Activated B cell treated with CpG ODN at 0.5 μM for 24 hours (primary cell): ENCODE results near the gene CACNG4. TPM values are rescaled to one million over a fixed set of nuclear protein-coding genes. Genes with fewer than 3 reads are reported as not detected.

Experiments used
- ATAC-seq: fragments of 200-7000 bp; cut with Tn5 transposase; one replicate; pipeline ENCODE4 v1.10.0; 2021; ENCODE audit warnings: low read depth, mild to moderate bottlenecking, moderate library complexity
- CTCF ChIA-PET: fragments of 350-600 bp; sonication (Branson Sonifier 250); formaldehyde crosslinking; loops from one replicate; lab custom pipeline; 2021; ENCODE audit warnings: antibody characterized with exemption; lab: Charles Lee
- POLR2A ChIA-PET: fragments of 350-600 bp; sonication (Branson Sonifier 250); formaldehyde crosslinking; loops from one replicate; lab custom pipeline; 2021; ENCODE audit warnings: antibody characterized with exemption; lab: Charles Lee
- DNase-seq: peaks from one replicate; pipeline ENCODE4 v3.0.0; 2022
- H3K27ac Mint-ChIP-seq: one replicate; pipeline ENCODE4 v1.8.0; 2020; ENCODE audit warnings: mixed read lengths
- H3K27me3 Mint-ChIP-seq: one replicate; pipeline ENCODE4 v1.8.0; 2021; ENCODE audit warnings: mixed read lengths
- H3K36me3 Mint-ChIP-seq: one replicate; pipeline ENCODE4 v1.8.0; 2021; ENCODE audit warnings: low read depth, mixed read lengths
- H3K4me1 Mint-ChIP-seq: one replicate; pipeline ENCODE4 v1.8.0; 2021; ENCODE audit warnings: mixed read lengths
- H3K4me3 Mint-ChIP-seq: one replicate; pipeline ENCODE4 v1.8.0; 2020; ENCODE audit warnings: mild to moderate bottlenecking, mixed read lengths
- H3K9me3 Mint-ChIP-seq: one replicate; pipeline ENCODE4 v1.8.0; 2020; ENCODE audit warnings: mixed read lengths
- CTCF ChIP-seq: fragments of 200-600 bp; IDR thresholded peaks from one replicate; pipeline ENCODE4 v1.8.0; 2022; ENCODE audit warnings: antibody characterized with exemption, mild to moderate bottlenecking
- intact Hi-C: fragments of 100-400 bp; cut with micrococcal nuclease; formaldehyde crosslinking; loops from one replicate; pipeline ENCODE4 v1.15.1; 2024
- total RNA-seq: library from RNA; stranded (reverse); gene quantifications from 2 replicates; pipeline ENCODE4 v1.2.3, GENCODE V29; 2022

CACNG4 gene
- total RNA-seq, 1 donor from 2014 or later, result not detected

- TF ChIP-seq CTCF, result no peak
- CTCF ChIA-PET, result no interaction called here
- POLR2A ChIA-PET, result no interaction called here
- Mint-ChIP-seq H3K4me1 (no peaks in the 10 kb centered on the region), H3K27me3 (peaks cover 11% of the 10 kb centered on the region), H3K9me3 (no peaks in the 10 kb centered on the region), H3K36me3 (no peaks in the 10 kb centered on the region), H3K27ac (no peak overlapping the region), H3K4me3 (no peak overlapping the region)
- ATAC-seq (no peak), DNase-seq (no peak)
- intact Hi-C loops, result no loop called here
These were observed 7.6 kb upstream of the CACNG4 start for GRCh38 chr17:66956941-66957340.

- H3K27ac Mint-ChIP-seq, result no peak overlapping the region
- DNase-seq (no peak), ATAC-seq (no peak)
- no peaks in the 10 kb centered on the region for H3K4me1 Mint-ChIP-seq
- ChIA-PET CTCF (no interaction called here), POLR2A (no interaction called here)
- intact Hi-C loops, result no loop called here
- H3K9me3 Mint-ChIP-seq, result no peaks in the 10 kb centered on the region
- H3K27me3 Mint-ChIP-seq, result peaks cover 15% of the 10 kb centered on the region
- no peaks in the 10 kb centered on the region for H3K36me3 Mint-ChIP-seq
- TF ChIP-seq CTCF, result no peak
- H3K4me3 Mint-ChIP-seq, result no peak overlapping the region
These were observed 7.2 kb upstream of the CACNG4 start for GRCh38 chr17:66957343-66957742.

- H3K36me3 Mint-ChIP-seq, result no peaks in the 10 kb centered on the region
- ChIA-PET CTCF (no interaction called here), POLR2A (no interaction called here)
- no peaks in the 10 kb centered on the region for H3K4me1 Mint-ChIP-seq
- ATAC-seq (no peak), DNase-seq (no peak)
- H3K4me3 Mint-ChIP-seq, result no peak overlapping the region
- H3K9me3 Mint-ChIP-seq, result no peaks in the 10 kb centered on the region
- intact Hi-C loops, result no loop called here
- no peak for TF ChIP-seq CTCF
- H3K27ac Mint-ChIP-seq, result no peak overlapping the region
- peaks cover 22% of the 10 kb centered on the region for H3K27me3 Mint-ChIP-seq
These were observed 6.4 kb upstream of the CACNG4 start for GRCh38 chr17:66957951-66958579.

- Mint-ChIP-seq H3K27me3 (peaks cover 33% of the 10 kb centered on the region), H3K4me1 (peaks cover 5% of the 10 kb centered on the region), H3K27ac (no peak overlapping the region), H3K36me3 (no peaks in the 10 kb centered on the region), H3K9me3 (no peaks in the 10 kb centered on the region), H3K4me3 (no peak overlapping the region)
- ChIA-PET CTCF (no interaction called here), POLR2A (no interaction called here)
- DNase-seq (no peak), ATAC-seq (no peak)
- no peak for TF ChIP-seq CTCF
- intact Hi-C loops, result no loop called here
These were observed 4.7 kb upstream of the CACNG4 start for GRCh38 chr17:66959641-66960375.

- no peak overlapping the region for H3K27ac Mint-ChIP-seq
- ChIA-PET CTCF (no interaction called here), POLR2A (no interaction called here)
- H3K4me1 Mint-ChIP-seq, result peaks cover 6% of the 10 kb centered on the region
- H3K9me3 Mint-ChIP-seq, result no peaks in the 10 kb centered on the region
- peaks cover 35% of the 10 kb centered on the region for H3K27me3 Mint-ChIP-seq
- no peak for DNase-seq
- H3K4me3 Mint-ChIP-seq, result no peak overlapping the region
- no peak for TF ChIP-seq CTCF
- no peaks in the 10 kb centered on the region for H3K36me3 Mint-ChIP-seq
- intact Hi-C loops, result no loop called here
- no peak for ATAC-seq
These were observed 3.9 kb upstream of the CACNG4 start for GRCh38 chr17:66960613-66961012.
